ENCODE data around the gene MEGF10. TPM values are rescaled to one million over a fixed set of nuclear protein-coding genes. Genes with fewer than 3 reads are reported as not detected.

Gene MEGF10
- total RNA-seq, 1 donor from 2014 or later: 77.8 TPM

- H3K27ac ChIP-seq (ENCODE audit: low read depth, low read length): no peak overlapping the region
- H3K36me3 ChIP-seq (ENCODE audit: control insufficient read depth in 3 of 3, insufficient read depth in 3 of 3, low read length in 3 of 3): no peaks in the 10 kb centered on the region
- no peaks in the 10 kb centered on the region for H3K9me3 ChIP-seq (ENCODE audit: control insufficient read depth in 3 of 3, low read length in 3 of 3)
- no peaks in the 10 kb centered on the region for H3K27me3 ChIP-seq (ENCODE audit: control insufficient read depth in 3 of 3, insufficient read depth in 3 of 3, low read length in 3 of 3)
- H3K4me1 ChIP-seq (ENCODE audit: control insufficient read depth in 3 of 3, insufficient read depth in 3 of 3, low read length in 3 of 3): peaks cover 0 to 7% (median 0%) of the 10 kb centered on the region in 3 donors
- no peak overlapping the region for H3K9ac ChIP-seq (ENCODE audit: low read depth in 1 of 3, low read length in 3 of 3)
- no peak overlapping the region for H3K4me3 ChIP-seq (ENCODE audit: low read length in 3 of 3)
Observed at GRCh38 chr5:127434588-127434987, 144.0 kb downstream of the MEGF10 start.

- Histone ChIP-seq H3K4me3 (ENCODE audit: low read length in 3 of 3) (no peak overlapping the region), H3K4me1 (ENCODE audit: control insufficient read depth in 3 of 3, insufficient read depth in 3 of 3, low read length in 3 of 3) (peaks cover 0 to 10% (median 0%) of the 10 kb centered on the region in 3 donors), H3K27ac (ENCODE audit: low read depth, low read length) (no peak overlapping the region), H3K9ac (ENCODE audit: low read depth in 1 of 3, low read length in 3 of 3) (no peak overlapping the region), H3K9me3 (ENCODE audit: control insufficient read depth in 3 of 3, low read length in 3 of 3) (no peaks in the 10 kb centered on the region), H3K27me3 (ENCODE audit: control insufficient read depth in 3 of 3, insufficient read depth in 3 of 3, low read length in 3 of 3) (no peaks in the 10 kb centered on the region), H3K36me3 (ENCODE audit: control insufficient read depth in 3 of 3, insufficient read depth in 3 of 3, low read length in 3 of 3) (no peaks in the 10 kb centered on the region)
Observed at GRCh38 chr5:127435821-127436220, 145.2 kb downstream of the MEGF10 start.

DNA sequence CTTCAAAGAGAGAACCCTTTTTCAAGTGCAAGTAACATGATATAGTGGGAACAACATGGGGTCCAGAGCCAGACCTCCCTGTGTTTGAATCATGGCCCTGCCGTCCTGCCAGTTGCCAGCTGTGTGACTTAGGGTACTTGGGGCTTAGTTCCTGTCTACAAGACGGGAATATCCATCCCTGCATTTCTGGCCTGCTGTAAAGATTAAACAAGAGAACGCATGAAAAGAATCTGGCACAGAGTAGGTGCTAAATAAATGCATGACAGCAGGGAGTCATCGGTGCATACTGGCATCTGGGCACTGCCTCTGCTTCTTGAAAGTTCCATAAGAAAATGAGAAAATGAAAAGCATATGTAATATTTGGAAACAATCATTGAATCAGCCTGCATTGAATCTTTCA, 149.0 kb downstream of the MEGF10 start:
- Histone ChIP-seq H3K9ac (ENCODE audit: low read depth in 1 of 3, low read length in 3 of 3) (no peak overlapping the region), H3K4me1 (ENCODE audit: control insufficient read depth in 3 of 3, insufficient read depth in 3 of 3, low read length in 3 of 3) (peaks cover 0 to 8% (median 0%) of the 10 kb centered on the region in 3 donors)

DNA sequence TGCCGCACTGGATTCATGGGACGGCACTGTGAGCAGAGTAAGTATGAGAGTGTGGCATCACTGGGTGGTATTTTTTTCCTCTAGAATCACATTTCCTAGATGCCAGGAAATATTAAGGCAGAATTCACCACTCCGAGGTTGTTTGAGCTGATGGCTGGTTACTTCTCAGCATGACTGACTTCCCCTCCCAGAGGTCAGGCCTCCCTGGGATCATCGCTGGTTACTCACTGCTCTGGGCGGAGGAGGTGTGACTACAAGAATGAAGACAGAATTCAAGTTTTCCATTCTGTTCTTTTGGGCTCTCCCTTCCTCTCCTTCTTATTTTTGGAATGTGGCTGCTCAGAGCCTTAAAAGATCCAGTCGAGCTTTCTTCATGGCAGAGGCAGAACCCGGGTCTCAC, 150.2 kb downstream of the MEGF10 start:
- Histone ChIP-seq H3K9me3 (ENCODE audit: control insufficient read depth in 3 of 3, low read length in 3 of 3) (no peaks in the 10 kb centered on the region), H3K4me1 (ENCODE audit: control insufficient read depth in 3 of 3, insufficient read depth in 3 of 3, low read length in 3 of 3) (peaks cover 0 to 8% (median 0%) of the 10 kb centered on the region in 3 donors), H3K4me3 (ENCODE audit: low read length in 3 of 3) (no peak overlapping the region), H3K9ac (ENCODE audit: low read depth in 1 of 3, low read length in 3 of 3) (no peak overlapping the region), H3K27ac (ENCODE audit: low read depth, low read length) (no peak overlapping the region), H3K36me3 (ENCODE audit: control insufficient read depth in 3 of 3, insufficient read depth in 3 of 3, low read length in 3 of 3) (peaks cover 0 to 3% (median 0%) of the 10 kb centered on the region in 3 donors), H3K27me3 (ENCODE audit: control insufficient read depth in 3 of 3, insufficient read depth in 3 of 3, low read length in 3 of 3) (no peaks in the 10 kb centered on the region)

More for the DNA sequence above, 149.0 kb downstream of the MEGF10 start:
- Histone ChIP-seq H3K27me3 (ENCODE audit: control insufficient read depth in 3 of 3, insufficient read depth in 3 of 3, low read length in 3 of 3) (no peaks in the 10 kb centered on the region), H3K4me3 (ENCODE audit: low read length in 3 of 3) (no peak overlapping the region), H3K36me3 (ENCODE audit: control insufficient read depth in 3 of 3, insufficient read depth in 3 of 3, low read length in 3 of 3) (no peaks in the 10 kb centered on the region), H3K9me3 (ENCODE audit: control insufficient read depth in 3 of 3, low read length in 3 of 3) (no peaks in the 10 kb centered on the region), H3K27ac (ENCODE audit: low read depth, low read length) (no peak overlapping the region)

DNA sequence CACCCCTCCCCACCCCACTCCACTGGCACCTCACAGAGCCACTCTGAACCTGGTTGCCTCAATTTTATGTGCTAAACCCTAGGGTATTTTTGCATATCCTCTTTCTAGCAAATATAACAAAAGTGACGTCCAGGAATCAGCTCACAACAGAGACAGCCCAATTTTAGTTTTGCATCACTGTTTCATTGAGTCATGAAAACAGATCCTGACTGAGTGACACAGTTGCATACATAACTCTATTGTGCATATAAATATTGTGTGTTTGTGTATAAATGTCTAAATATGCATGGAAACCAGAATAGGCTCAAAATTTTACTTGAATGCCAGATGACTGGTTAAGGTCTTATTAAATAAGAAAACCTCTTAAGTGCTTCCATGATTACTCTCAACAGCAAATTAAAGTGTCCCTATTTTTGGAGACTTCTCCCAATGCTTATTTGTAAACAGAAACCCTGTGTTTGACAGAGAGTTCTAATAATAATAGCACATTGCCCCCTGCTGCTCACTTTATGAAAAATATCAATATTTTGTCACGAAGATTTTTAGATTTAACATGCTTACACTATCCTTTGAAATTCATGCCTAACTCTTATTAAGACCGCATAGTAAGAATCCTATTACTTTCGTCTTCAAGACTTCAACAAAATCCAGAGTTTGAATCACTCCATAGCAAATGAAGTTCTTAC, 151.3 kb downstream of the MEGF10 start:
- Histone ChIP-seq H3K27ac (ENCODE audit: low read depth, low read length) (no peak overlapping the region), H3K9me3 (ENCODE audit: control insufficient read depth in 3 of 3, low read length in 3 of 3) (no peaks in the 10 kb centered on the region), H3K27me3 (ENCODE audit: control insufficient read depth in 3 of 3, insufficient read depth in 3 of 3, low read length in 3 of 3) (no peaks in the 10 kb centered on the region), H3K4me1 (ENCODE audit: control insufficient read depth in 3 of 3, insufficient read depth in 3 of 3, low read length in 3 of 3) (peaks cover 0 to 8% (median 0%) of the 10 kb centered on the region in 3 donors), H3K36me3 (ENCODE audit: control insufficient read depth in 3 of 3, insufficient read depth in 3 of 3, low read length in 3 of 3) (peaks cover 0 to 3% (median 0%) of the 10 kb centered on the region in 3 donors), H3K9ac (ENCODE audit: low read depth in 1 of 3, low read length in 3 of 3) (no peak overlapping the region), H3K4me3 (ENCODE audit: low read length in 3 of 3) (no peak overlapping the region)

DNA sequence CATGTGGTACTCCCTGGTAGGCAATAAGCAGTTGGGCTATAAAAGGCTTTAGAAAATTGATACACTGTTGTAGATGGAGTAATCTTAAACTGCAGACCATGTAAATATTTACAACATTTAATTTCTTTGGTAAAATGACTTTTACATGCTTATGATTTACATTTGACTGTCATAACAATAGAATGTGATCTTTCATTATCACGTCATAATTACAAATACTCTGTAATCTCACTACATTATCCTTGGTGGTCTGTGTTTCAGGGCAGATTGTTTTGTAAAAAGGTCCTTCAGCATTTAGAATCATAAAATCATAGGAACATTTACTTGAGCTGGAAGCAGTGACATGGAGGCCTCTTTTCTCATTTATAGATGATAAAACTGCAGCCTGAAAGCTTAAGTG, 153.6 kb downstream of the MEGF10 start:
- Histone ChIP-seq H3K9ac (ENCODE audit: low read depth in 1 of 3, low read length in 3 of 3) (no peak overlapping the region), H3K4me3 (ENCODE audit: low read length in 3 of 3) (no peak overlapping the region), H3K27me3 (ENCODE audit: control insufficient read depth in 3 of 3, insufficient read depth in 3 of 3, low read length in 3 of 3) (no peaks in the 10 kb centered on the region), H3K36me3 (ENCODE audit: control insufficient read depth in 3 of 3, insufficient read depth in 3 of 3, low read length in 3 of 3) (peaks cover 0 to 11% (median 0%) of the 10 kb centered on the region in 3 donors), H3K9me3 (ENCODE audit: control insufficient read depth in 3 of 3, low read length in 3 of 3) (no peaks in the 10 kb centered on the region), H3K4me1 (ENCODE audit: control insufficient read depth in 3 of 3, insufficient read depth in 3 of 3, low read length in 3 of 3) (peaks cover 0 to 8% (median 0%) of the 10 kb centered on the region in 3 donors), H3K27ac (ENCODE audit: low read depth, low read length) (no peak overlapping the region)

GRCh38 chr5:127445328-127445727, 154.7 kb downstream of the MEGF10 start:
- Histone ChIP-seq H3K27ac (ENCODE audit: low read depth, low read length) (no peak overlapping the region), H3K9me3 (ENCODE audit: control insufficient read depth in 3 of 3, low read length in 3 of 3) (no peaks in the 10 kb centered on the region), H3K9ac (ENCODE audit: low read depth in 1 of 3, low read length in 3 of 3) (no peak overlapping the region), H3K4me1 (ENCODE audit: control insufficient read depth in 3 of 3, insufficient read depth in 3 of 3, low read length in 3 of 3) (no peaks in the 10 kb centered on the region), H3K36me3 (ENCODE audit: control insufficient read depth in 3 of 3, insufficient read depth in 3 of 3, low read length in 3 of 3) (peaks cover 0 to 11% (median 0%) of the 10 kb centered on the region in 3 donors), H3K27me3 (ENCODE audit: control insufficient read depth in 3 of 3, insufficient read depth in 3 of 3, low read length in 3 of 3) (no peaks in the 10 kb centered on the region), H3K4me3 (ENCODE audit: low read length in 3 of 3) (no peak overlapping the region)

GRCh38 chr5:127446626-127447025, 156.0 kb downstream of the MEGF10 start:
- Histone ChIP-seq H3K4me3 (ENCODE audit: low read length in 3 of 3) (no peak overlapping the region), H3K27ac (ENCODE audit: low read depth, low read length) (no peak overlapping the region), H3K27me3 (ENCODE audit: control insufficient read depth in 3 of 3, insufficient read depth in 3 of 3, low read length in 3 of 3) (no peaks in the 10 kb centered on the region), H3K9me3 (ENCODE audit: control insufficient read depth in 3 of 3, low read length in 3 of 3) (no peaks in the 10 kb centered on the region), H3K36me3 (ENCODE audit: control insufficient read depth in 3 of 3, insufficient read depth in 3 of 3, low read length in 3 of 3) (peaks cover 0 to 11% (median 0%) of the 10 kb centered on the region in 3 donors), H3K9ac (ENCODE audit: low read depth in 1 of 3, low read length in 3 of 3) (no peak overlapping the region), H3K4me1 (ENCODE audit: control insufficient read depth in 3 of 3, insufficient read depth in 3 of 3, low read length in 3 of 3) (no peaks in the 10 kb centered on the region)

DNA sequence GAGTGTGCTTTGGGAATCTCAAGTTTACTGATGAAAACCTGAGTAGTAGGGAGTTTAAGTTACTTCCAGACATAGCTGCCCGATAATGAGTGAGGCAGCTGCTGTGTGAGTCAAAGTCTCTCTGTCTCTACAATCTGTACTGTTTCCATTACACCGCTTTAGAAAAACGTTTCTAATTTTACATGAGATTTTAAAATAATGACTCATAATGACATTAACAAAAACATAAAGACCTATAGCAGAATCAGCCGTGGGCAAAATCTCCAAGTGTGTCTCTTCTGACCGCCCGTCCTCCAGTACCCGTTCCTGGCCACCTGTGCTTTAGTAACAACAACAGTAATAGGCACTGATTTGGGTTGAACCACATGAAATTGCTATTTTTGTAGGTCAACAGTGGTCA, 157.2 kb downstream of the MEGF10 start:
- Histone ChIP-seq H3K27ac (ENCODE audit: low read depth, low read length) (no peak overlapping the region), H3K4me1 (ENCODE audit: control insufficient read depth in 3 of 3, insufficient read depth in 3 of 3, low read length in 3 of 3) (no peaks in the 10 kb centered on the region), H3K9ac (ENCODE audit: low read depth in 1 of 3, low read length in 3 of 3) (no peak overlapping the region), H3K4me3 (ENCODE audit: low read length in 3 of 3) (no peak overlapping the region), H3K36me3 (ENCODE audit: control insufficient read depth in 3 of 3, insufficient read depth in 3 of 3, low read length in 3 of 3) (peaks cover 0 to 11% (median 0%) of the 10 kb centered on the region in 3 donors), H3K27me3 (ENCODE audit: control insufficient read depth in 3 of 3, insufficient read depth in 3 of 3, low read length in 3 of 3) (no peaks in the 10 kb centered on the region), H3K9me3 (ENCODE audit: control insufficient read depth in 3 of 3, low read length in 3 of 3) (no peaks in the 10 kb centered on the region)

GRCh38 chr5:127450046-127450445, 159.4 kb downstream of the MEGF10 start:
- Histone ChIP-seq H3K9ac (ENCODE audit: low read depth in 1 of 3, low read length in 3 of 3) (no peak overlapping the region), H3K4me3 (ENCODE audit: low read length in 3 of 3) (no peak overlapping the region), H3K27me3 (ENCODE audit: control insufficient read depth in 3 of 3, insufficient read depth in 3 of 3, low read length in 3 of 3) (no peaks in the 10 kb centered on the region), H3K36me3 (ENCODE audit: control insufficient read depth in 3 of 3, insufficient read depth in 3 of 3, low read length in 3 of 3) (peaks cover 0 to 11% (median 0%) of the 10 kb centered on the region in 3 donors), H3K4me1 (ENCODE audit: control insufficient read depth in 3 of 3, insufficient read depth in 3 of 3, low read length in 3 of 3) (no peaks in the 10 kb centered on the region), H3K27ac (ENCODE audit: low read depth, low read length) (no peak overlapping the region), H3K9me3 (ENCODE audit: control insufficient read depth in 3 of 3, low read length in 3 of 3) (no peaks in the 10 kb centered on the region)

Measured in skeletal muscle tissue (tissue), 4 donors.